HL-60 (cell line): ENCODE measurements around the gene HLA-F.

Experiments used
- TF ChIP-seq, protein P1 (sequence below): IDR thresholded peaks from one replicate; pipeline ENCODE4 v1.5.1; 2011; ENCODE audit warnings: low read length, control low read depth, inconsistent platforms; ENCODE audit not compliant: insufficient read depth
- TF ChIP-seq, protein P2 (sequence below): IDR thresholded peaks from 2 replicates; pipeline ENCODE4 v1.6.1; 2012; ENCODE audit warnings: low read depth; ENCODE audit not compliant: insufficient replicate concordance

DNA sequence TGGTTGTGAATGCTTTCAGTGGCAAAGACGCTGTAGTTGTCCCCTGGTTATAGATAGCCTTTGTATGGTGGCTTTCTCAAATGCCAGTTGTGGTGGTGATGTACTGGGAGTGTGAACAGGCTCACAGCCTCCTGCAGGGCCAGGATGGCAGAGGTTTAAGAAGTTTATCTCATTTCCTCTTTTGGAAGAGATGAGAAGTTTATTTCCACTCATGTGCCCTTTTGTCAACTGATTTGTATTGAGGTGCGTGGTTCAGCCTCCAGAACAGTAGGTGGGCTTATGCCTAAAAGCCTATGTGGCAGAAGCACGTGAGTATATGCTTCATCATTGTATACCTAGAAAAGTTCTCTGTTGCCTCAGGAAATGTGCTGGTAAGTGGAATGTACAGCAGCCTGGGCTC lies 28.6 kb upstream of the HLA-F start:
- TF ChIP-seq, protein P1, sequence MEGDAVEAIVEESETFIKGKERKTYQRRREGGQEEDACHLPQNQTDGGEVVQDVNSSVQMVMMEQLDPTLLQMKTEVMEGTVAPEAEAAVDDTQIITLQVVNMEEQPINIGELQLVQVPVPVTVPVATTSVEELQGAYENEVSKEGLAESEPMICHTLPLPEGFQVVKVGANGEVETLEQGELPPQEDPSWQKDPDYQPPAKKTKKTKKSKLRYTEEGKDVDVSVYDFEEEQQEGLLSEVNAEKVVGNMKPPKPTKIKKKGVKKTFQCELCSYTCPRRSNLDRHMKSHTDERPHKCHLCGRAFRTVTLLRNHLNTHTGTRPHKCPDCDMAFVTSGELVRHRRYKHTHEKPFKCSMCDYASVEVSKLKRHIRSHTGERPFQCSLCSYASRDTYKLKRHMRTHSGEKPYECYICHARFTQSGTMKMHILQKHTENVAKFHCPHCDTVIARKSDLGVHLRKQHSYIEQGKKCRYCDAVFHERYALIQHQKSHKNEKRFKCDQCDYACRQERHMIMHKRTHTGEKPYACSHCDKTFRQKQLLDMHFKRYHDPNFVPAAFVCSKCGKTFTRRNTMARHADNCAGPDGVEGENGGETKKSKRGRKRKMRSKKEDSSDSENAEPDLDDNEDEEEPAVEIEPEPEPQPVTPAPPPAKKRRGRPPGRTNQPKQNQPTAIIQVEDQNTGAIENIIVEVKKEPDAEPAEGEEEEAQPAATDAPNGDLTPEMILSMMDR = no peak
- TF ChIP-seq, protein P2, sequence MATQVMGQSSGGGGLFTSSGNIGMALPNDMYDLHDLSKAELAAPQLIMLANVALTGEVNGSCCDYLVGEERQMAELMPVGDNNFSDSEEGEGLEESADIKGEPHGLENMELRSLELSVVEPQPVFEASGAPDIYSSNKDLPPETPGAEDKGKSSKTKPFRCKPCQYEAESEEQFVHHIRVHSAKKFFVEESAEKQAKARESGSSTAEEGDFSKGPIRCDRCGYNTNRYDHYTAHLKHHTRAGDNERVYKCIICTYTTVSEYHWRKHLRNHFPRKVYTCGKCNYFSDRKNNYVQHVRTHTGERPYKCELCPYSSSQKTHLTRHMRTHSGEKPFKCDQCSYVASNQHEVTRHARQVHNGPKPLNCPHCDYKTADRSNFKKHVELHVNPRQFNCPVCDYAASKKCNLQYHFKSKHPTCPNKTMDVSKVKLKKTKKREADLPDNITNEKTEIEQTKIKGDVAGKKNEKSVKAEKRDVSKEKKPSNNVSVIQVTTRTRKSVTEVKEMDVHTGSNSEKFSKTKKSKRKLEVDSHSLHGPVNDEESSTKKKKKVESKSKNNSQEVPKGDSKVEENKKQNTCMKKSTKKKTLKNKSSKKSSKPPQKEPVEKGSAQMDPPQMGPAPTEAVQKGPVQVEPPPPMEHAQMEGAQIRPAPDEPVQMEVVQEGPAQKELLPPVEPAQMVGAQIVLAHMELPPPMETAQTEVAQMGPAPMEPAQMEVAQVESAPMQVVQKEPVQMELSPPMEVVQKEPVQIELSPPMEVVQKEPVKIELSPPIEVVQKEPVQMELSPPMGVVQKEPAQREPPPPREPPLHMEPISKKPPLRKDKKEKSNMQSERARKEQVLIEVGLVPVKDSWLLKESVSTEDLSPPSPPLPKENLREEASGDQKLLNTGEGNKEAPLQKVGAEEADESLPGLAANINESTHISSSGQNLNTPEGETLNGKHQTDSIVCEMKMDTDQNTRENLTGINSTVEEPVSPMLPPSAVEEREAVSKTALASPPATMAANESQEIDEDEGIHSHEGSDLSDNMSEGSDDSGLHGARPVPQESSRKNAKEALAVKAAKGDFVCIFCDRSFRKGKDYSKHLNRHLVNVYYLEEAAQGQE = no peak
